Neural crest cell (in vitro differentiated cells): ENCODE data around the gene SLC6A15. TPM values are rescaled to one million over a fixed set of nuclear protein-coding genes. Genes with fewer than 3 reads are reported as not detected.

Experiments
- DNase-seq: peaks from one replicate; pipeline ENCODE4 v3.0.0; 2021; ENCODE audit warnings: low read depth, mixed read lengths, low spot score
- H3K27ac Mint-ChIP-seq: one replicate; pipeline ENCODE4 v1.8.0; 2021; ENCODE audit warnings: mild to moderate bottlenecking, mixed read lengths; ENCODE audit not compliant: unreplicated experiment
- H3K27me3 Mint-ChIP-seq: 2 replicates; pipeline ENCODE4 v1.8.0; 2021; ENCODE audit warnings: low read depth, mild to moderate bottlenecking, mixed read lengths
- H3K36me3 Mint-ChIP-seq: 2 replicates; pipeline ENCODE4 v1.8.0; 2021; ENCODE audit warnings: low read depth, mild to moderate bottlenecking, mixed read lengths
- H3K4me1 Mint-ChIP-seq: 2 replicates; pipeline ENCODE4 v1.8.0; 2021; ENCODE audit warnings: mixed read lengths
- H3K4me3 Mint-ChIP-seq: one replicate; pipeline ENCODE4 v1.8.0; 2021; ENCODE audit warnings: mild to moderate bottlenecking, mixed read lengths
- H3K9me3 Mint-ChIP-seq: 2 replicates; pipeline ENCODE4 v1.8.0; 2021; ENCODE audit warnings: mixed read lengths
- CTCF ChIP-seq: fragments of 200-600 bp; sonication (generic); conservative IDR thresholded peaks from 2 replicates; pipeline ENCODE4 v1.5.0; 2021; ENCODE audit warnings: antibody characterized with exemption, mild to moderate bottlenecking
- total RNA-seq: library from RNA; stranded (reverse); gene quantifications from 2 replicates; pipeline ENCODE4 v1.2.1, GENCODE V29; 2021

The SLC6A15 gene
- total RNA-seq, 1 donor from 2014 or later = 3.2 TPM

GRCh38 chr12:84919271-84919670 lies 6.7 kb upstream of the SLC6A15 start:
- Mint-ChIP-seq H3K9me3 (no peaks in the 10 kb centered on the region), H3K4me1 (no peaks in the 10 kb centered on the region), H3K27ac (no peak overlapping the region), H3K36me3 (no peaks in the 10 kb centered on the region), H3K27me3 (peaks cover 44% of the 10 kb centered on the region), H3K4me3 (no peak overlapping the region)
- TF ChIP-seq CTCF = no peak
- no peak for DNase-seq

GRCh38 chr12:84913129-84913515 lies 523 bp upstream of the SLC6A15 start:
- Mint-ChIP-seq H3K27me3 (peaks cover 78% of the 10 kb centered on the region), H3K36me3 (no peaks in the 10 kb centered on the region), H3K9me3 (no peaks in the 10 kb centered on the region), H3K27ac (no peak overlapping the region), H3K4me3 (peak overlapping the region; percentile 92), H3K4me1 (peaks cover 24% of the 10 kb centered on the region)
- TF ChIP-seq CTCF = no peak
- DNase-seq = peak; percentile 1

- DNase-seq = peak; percentile 57
- peaks cover 24% of the 10 kb centered on the region for H3K4me1 Mint-ChIP-seq
- no peak overlapping the region for H3K27ac Mint-ChIP-seq
- TF ChIP-seq CTCF = no peak
- peaks cover 89% of the 10 kb centered on the region for H3K27me3 Mint-ChIP-seq
- no peaks in the 10 kb centered on the region for H3K36me3 Mint-ChIP-seq
- no peaks in the 10 kb centered on the region for H3K9me3 Mint-ChIP-seq
- H3K4me3 Mint-ChIP-seq = peak overlapping the region; percentile 92
Measured at GRCh38 chr12:84911271-84912197, 1.1 kb downstream of the SLC6A15 start.

- no peaks in the 10 kb centered on the region for H3K9me3 Mint-ChIP-seq
- DNase-seq = peak; percentile 3
- peaks cover 85% of the 10 kb centered on the region for H3K27me3 Mint-ChIP-seq
Measured at GRCh38 chr12:84910549-84911241, 1.9 kb downstream of the SLC6A15 start.

GRCh38 chr12:84904051-84904450 lies 8.5 kb downstream of the SLC6A15 start:
- no peak for DNase-seq
- Mint-ChIP-seq H3K4me3 (no peak overlapping the region), H3K36me3 (no peaks in the 10 kb centered on the region), H3K27ac (no peak overlapping the region), H3K9me3 (no peaks in the 10 kb centered on the region), H3K27me3 (peaks cover 64% of the 10 kb centered on the region), H3K4me1 (no peaks in the 10 kb centered on the region)
- TF ChIP-seq CTCF = no peak

More at GRCh38 chr12:84910549-84911241, 1.9 kb downstream of the SLC6A15 start:
- no peak for TF ChIP-seq CTCF
- peak overlapping the region; percentile 92 for H3K4me3 Mint-ChIP-seq
- H3K27ac Mint-ChIP-seq = no peak overlapping the region
- H3K36me3 Mint-ChIP-seq = no peaks in the 10 kb centered on the region
- peaks cover 24% of the 10 kb centered on the region for H3K4me1 Mint-ChIP-seq
